ENCODE measurements around the gene SYT10. TPM values are rescaled to one million over a fixed set of nuclear protein-coding genes. Genes with fewer than 3 reads are reported as not detected.

Gene SYT10
- total RNA-seq, 1 experiment from 2014 or later: 0.70 TPM

DNA sequence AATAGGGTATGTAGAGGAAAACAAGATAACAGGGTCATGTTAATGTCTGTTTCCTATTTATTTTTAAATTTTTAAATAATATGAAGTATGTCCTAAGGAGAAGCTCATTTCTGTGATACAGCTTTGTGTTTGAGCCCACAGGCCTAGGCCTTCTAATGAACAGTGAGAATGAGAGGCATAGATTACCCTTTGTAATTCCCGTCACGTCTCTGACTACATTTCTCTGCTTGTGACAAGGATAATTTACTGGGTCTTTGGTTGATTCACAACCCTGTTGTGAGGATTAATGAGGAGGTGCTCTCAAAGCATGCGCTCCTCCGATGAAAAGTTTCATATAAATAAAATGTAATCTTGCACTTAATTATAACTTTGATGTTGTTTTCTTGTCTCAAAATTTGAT, 56.1 kb downstream of the SYT10 start:
- no peak overlapping the region for H3K23ac ChIP-seq (ENCODE audit: insufficient read length, low read depth, low read length)
- H3K27me3 Mint-ChIP-seq (ENCODE audit: low read depth): no peaks in the 10 kb centered on the region; the same call in 1 of the 2 replicates
- H3K4ac ChIP-seq (ENCODE audit: low read depth, low read length): no peak overlapping the region
- no peaks in the 10 kb centered on the region for H3K4me1 ChIP-seq (ENCODE audit: insufficient read depth, low read length)
- H4K91ac ChIP-seq (ENCODE audit: insufficient read length, low read depth, low read length): no peak overlapping the region
- H4K20me1 ChIP-seq (ENCODE audit: control insufficient read depth, insufficient read depth, insufficient read length): no peaks in the 10 kb centered on the region
- H3K27ac ChIP-seq (ENCODE audit: insufficient read length, low read depth, low read length): no peak overlapping the region
- H3K9me3 Mint-ChIP-seq: no peaks in the 10 kb centered on the region
- H2BK20ac ChIP-seq (ENCODE audit: low read depth, low read length, poor library complexity, severe bottlenecking): no peak overlapping the region
- no peak overlapping the region for H4K8ac ChIP-seq (replicated peaks; ENCODE audit: insufficient read length, low read depth, low read length)
- no peaks in the 10 kb centered on the region for H3K36me3 Mint-ChIP-seq (ENCODE audit: insufficient read depth in 1 of 3, low read depth in 3 of 3)
- no peak overlapping the region for H3K4me2 ChIP-seq (ENCODE audit: insufficient read depth, insufficient read length, low read length)
- H3K56ac ChIP-seq (ENCODE audit: insufficient read length, low read depth, low read length): no peak overlapping the region
- no peak overlapping the region for H3K27ac Mint-ChIP-seq
- H3K4me1 Mint-ChIP-seq: no peaks in the 10 kb centered on the region
- H3K18ac ChIP-seq (ENCODE audit: insufficient read length, low read depth, low read length): no peak overlapping the region
- no peak overlapping the region for H3T11ph ChIP-seq (ENCODE audit: low read length)
- TF ChIP-seq, protein P1, sequence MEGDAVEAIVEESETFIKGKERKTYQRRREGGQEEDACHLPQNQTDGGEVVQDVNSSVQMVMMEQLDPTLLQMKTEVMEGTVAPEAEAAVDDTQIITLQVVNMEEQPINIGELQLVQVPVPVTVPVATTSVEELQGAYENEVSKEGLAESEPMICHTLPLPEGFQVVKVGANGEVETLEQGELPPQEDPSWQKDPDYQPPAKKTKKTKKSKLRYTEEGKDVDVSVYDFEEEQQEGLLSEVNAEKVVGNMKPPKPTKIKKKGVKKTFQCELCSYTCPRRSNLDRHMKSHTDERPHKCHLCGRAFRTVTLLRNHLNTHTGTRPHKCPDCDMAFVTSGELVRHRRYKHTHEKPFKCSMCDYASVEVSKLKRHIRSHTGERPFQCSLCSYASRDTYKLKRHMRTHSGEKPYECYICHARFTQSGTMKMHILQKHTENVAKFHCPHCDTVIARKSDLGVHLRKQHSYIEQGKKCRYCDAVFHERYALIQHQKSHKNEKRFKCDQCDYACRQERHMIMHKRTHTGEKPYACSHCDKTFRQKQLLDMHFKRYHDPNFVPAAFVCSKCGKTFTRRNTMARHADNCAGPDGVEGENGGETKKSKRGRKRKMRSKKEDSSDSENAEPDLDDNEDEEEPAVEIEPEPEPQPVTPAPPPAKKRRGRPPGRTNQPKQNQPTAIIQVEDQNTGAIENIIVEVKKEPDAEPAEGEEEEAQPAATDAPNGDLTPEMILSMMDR (conservative IDR thresholded peaks at IDR 0.05): no peak
- H3K9ac ChIP-seq (ENCODE audit: extremely low read depth, insufficient read length, low read length): no peak overlapping the region
- no peak overlapping the region for H2BK5ac ChIP-seq (ENCODE audit: insufficient read length, low read length)
- no peak overlapping the region for H2BK12ac ChIP-seq (ENCODE audit: insufficient read length, low read depth, low read length)
- no peaks in the 10 kb centered on the region for H3K79me1 ChIP-seq (ENCODE audit: insufficient read depth, low read depth, low read length, poor library complexity, severe bottlenecking)
- no peak for DNase-seq
- H2AK5ac ChIP-seq (ENCODE audit: insufficient read length, low read length): no peak overlapping the region
- H2AFZ ChIP-seq (ENCODE audit: low read length): no peak overlapping the region
- H3K79me2 ChIP-seq (ENCODE audit: insufficient read depth, low read length): no peaks in the 10 kb centered on the region
- no peaks in the 10 kb centered on the region for H3K9me3 ChIP-seq (ENCODE audit: control insufficient read depth, low read depth, low read length)
- no peak overlapping the region for H3K14ac ChIP-seq (ENCODE audit: insufficient read depth, low read length)
- no peak overlapping the region for H4K5ac ChIP-seq (ENCODE audit: insufficient read length, low read depth, low read length)
- no peak overlapping the region for H2BK120ac ChIP-seq (ENCODE audit: low read depth, low read length, poor library complexity, severe bottlenecking)
- H3K23me2 ChIP-seq (ENCODE audit: insufficient read length, low read depth, low read length, poor library complexity, severe bottlenecking): no peaks in the 10 kb centered on the region
- H3K27me3 ChIP-seq (ENCODE audit: insufficient read depth, low read length): no peaks in the 10 kb centered on the region
- H3K4me3 Mint-ChIP-seq: no peak overlapping the region
- no peak overlapping the region for H2BK15ac ChIP-seq (ENCODE audit: low read depth, low read length)
- WGBS (ENCODE audit: extremely low coverage, insufficient read length, low lambda C conversion rate): no CpG with 5 or more reads among the region's 4 CpGs
